Activated CD4-positive, CD25-positive, alpha-beta regulatory T cell treated with anti-CD3 and anti-CD28 coated beads, Interleukin-2, amount 50 U/mL, for 16 hours (primary cell): ENCODE results near the gene ZNF524.

Experiments used
- DNase-seq: peaks from one replicate; pipeline ENCODE4 v3.0.0-alpha.2; 2020; ENCODE audit warnings: low read depth, low spot score

ZNF524 gene

GRCh38 chr19:55641426-55642152, 41.5 kb downstream of the ZNF524 start:
- no peak for DNase-seq

GRCh38 chr19:55642153-55643002, 42.3 kb downstream of the ZNF524 start:
- no peak for DNase-seq

- peak; percentile 56 for DNase-seq
These were observed 43.2 kb downstream of the ZNF524 start, which contains the start of gene ZNF581 for GRCh38 chr19:55643003-55643886. Gene ZNF581, plus strand, starts transcription at chr19:55643649. Its CDS starts 923 bp downstream, at chr19:55644572.

DNA sequence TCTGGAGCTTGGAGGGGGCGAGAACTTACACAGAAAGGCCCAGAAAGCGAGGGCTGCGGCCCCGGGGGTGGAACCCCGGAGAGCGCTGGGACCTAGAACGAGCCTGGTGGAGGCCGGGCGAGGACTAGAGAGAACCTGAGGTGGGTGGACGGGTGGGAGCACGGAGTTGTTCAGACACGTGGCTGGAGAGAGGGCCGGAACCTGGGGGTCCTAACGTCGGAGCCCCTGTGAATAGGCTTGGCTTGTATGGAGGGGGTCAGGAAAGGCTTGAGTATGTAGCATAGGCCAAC, 43.7 kb downstream of the ZNF524 start:
- no peak for DNase-seq

DNA sequence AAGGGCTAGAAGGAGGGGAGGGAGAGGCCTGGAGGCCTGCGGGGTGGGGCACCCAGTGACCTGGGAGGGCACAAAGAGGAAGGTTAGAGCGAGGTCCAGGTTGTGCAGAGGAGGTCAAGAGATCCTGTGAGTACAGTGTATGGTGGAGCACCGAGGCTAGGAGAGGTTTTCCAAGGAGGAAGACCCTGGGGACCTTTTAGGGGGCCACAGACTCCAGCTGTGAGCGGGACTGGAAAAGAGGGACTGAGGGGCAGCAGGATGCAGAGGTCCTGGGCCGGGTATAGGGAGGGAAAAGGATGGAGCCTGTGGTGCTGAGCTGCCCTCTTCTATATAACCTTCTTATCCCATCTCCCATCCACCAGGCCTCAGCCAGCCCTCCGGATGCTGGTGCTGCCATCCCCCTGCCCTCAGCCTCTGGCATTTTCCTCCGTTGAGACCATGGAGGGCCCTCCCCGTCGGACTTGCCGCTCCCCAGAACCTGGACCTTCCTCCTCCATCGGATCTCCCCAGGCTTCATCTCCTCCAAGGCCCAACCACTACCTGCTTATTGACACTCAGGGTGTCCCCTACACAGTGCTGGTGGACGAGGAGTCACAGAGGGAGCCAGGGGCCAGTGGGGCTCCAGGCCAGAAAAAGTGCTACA, 44.2 kb downstream of the ZNF524 start:
- DNase-seq: no peak

GRCh38 chr19:55644842-55645511, 44.9 kb downstream of the ZNF524 start:
- DNase-seq: no peak

GRCh38 chr19:55645512-55645881, 45.4 kb downstream of the ZNF524 start:
- DNase-seq: no peak

- DNase-seq: no peak
These were observed 47.0 kb downstream of the ZNF524 start for GRCh38 chr19:55646889-55647731.

DNA sequence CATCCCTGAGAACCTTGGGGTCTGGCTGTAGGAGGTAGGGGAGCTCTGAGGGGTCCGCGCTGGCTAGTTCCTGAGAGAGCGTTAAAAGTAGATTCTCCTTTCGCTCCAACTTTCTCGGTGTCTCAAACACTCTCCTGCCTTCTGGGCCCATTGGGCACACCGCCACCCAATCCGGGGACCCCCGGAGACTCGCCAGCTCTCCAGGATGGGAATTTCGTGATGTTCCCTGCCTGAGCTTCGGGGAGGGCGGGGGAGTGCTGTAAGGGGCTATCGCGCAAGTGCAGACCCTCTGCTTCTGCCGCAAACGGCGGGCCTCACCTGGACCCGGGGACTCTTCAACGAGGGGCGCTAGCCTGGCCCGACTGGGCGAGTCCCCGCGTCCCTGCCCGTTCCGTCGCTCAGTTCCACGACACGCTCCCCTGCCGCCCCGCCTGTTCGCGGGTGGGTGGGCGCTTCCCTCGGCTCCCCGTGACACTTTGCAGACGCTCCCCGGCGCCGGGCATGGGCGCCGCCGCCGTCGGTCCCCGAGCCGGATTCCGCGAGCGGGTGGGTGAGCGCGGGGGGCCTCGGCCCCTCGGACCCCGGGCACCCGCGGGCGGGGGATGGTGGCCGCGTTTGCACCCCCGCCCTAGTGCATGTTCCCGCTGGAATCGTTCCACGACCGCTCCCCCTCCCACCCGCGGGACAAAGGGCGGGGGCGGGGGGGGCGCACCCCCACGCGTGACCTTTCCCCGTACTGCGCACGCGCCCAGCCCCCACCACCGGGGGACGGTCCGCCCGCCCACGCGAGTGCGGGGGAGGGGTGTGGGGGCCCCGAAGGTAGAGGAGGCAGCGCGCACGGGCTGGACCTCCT, 47.9 kb downstream of the ZNF524 start, which contains the start of gene CCDC106:
CCDC106 (plus strand) TSS at position 481 of the 853 bp plus-strand sequence. CDS start 835 bp downstream, outside the sequence.
- DNase-seq: no peak

- no peak for DNase-seq
These were observed 48.6 kb downstream of the ZNF524 start for GRCh38 chr19:55648585-55649267.

GRCh38 chr19:55649268-55650125, 49.4 kb downstream of the ZNF524 start:
- no peak for DNase-seq

DNA sequence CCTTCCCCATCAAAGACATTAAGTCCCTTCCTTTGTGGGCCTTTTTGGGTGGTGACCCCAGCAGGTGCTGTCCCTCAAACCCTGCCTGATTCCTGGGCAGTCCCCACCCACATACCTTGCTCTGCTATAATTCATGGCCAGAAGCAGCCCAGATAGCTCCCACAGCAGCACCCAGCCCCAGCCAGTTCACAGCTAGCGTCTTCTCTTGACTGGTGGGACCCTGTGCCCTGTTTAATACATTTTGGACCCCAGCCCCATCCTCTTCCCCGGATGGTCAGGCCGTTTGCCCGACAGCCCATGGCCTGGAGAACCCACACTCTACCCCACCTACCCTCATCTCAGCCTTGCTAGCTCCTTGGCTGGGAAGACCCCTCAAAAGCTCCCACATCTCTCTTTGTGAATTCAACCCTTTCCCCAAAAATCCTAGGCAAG, 50.1 kb downstream of the ZNF524 start:
- no peak for DNase-seq

GRCh38 chr19:55650602-55651230, 50.6 kb downstream of the ZNF524 start:
- DNase-seq: no peak

DNA sequence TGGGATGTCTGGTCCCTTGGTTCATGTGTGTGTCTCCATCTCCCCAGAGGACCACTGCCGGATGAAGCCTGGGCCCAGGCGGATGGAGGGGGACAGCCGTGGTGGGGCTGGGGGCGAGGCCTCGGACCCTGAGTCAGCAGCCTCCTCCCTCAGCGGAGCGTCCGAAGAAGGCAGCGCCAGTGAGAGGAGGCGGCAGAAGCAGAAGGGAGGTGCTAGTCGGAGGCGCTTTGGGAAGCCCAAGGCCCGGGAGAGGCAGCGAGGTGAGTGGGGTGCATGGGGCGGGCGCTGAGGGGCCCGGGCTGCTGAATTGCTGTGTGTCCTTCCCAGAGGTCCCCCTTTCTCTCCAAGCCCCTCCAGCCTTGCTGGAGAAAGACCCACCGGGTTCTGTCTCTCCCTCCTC, 51.1 kb downstream of the ZNF524 start:
- no peak for DNase-seq

- no peak for DNase-seq
These were observed 52.4 kb downstream of the ZNF524 start for GRCh38 chr19:55652311-55653128.
